IMR-90 (cell line): ENCODE results near the gene NPAS2. TPM values are rescaled to one million over a fixed set of nuclear protein-coding genes. Genes with fewer than 3 reads are reported as not detected.

ENCODE experiments used
- ATAC-seq: fragments of 200-7000 bp; cut with Tn5 transposase; 2 replicates; pipeline ENCODE4 v1.9.1; 2020; ENCODE audit warnings: low read depth, mild to moderate bottlenecking, moderate library complexity
- BruUV-seq: library from RNA; stranded (reverse); fragments of 400-500 nt; replicated peaks from 2 replicates; lab custom pipeline; 2021; lab: Mats Ljungman, UMichigan
- CTCF ChIA-PET: fragments of 300-600 bp; formaldehyde crosslinking; extraction: SDS; loops from one replicate; lab custom pipeline; 2021; ENCODE audit warnings: antibody characterized with exemption; lab: Yijun Ruan, JAX
- POLR2A ChIA-PET: fragments of 300-600 bp; sonication (Branson Sonifier 250); formaldehyde crosslinking; loops from one replicate; lab custom pipeline; 2022; ENCODE audit warnings: antibody characterized with exemption; ENCODE audit not compliant: unreplicated experiment; lab: Charles Lee
- DNase-seq: peaks from one replicate; pipeline ENCODE4 v3.0.0; 2013
- H2AFZ ChIP-seq: replicated peaks from 2 replicates; pipeline ENCODE3; 2013; ENCODE audit warnings: low read length, mild to moderate bottlenecking; ENCODE audit not compliant: poor library complexity
- H2AK5ac ChIP-seq: 2 replicates; pipeline ENCODE4 v1.6.1; 2013; ENCODE audit warnings: low read depth, low read length, inconsistent platforms
- H2AK9ac ChIP-seq: replicated peaks from 2 replicates; pipeline ENCODE3; 2013; ENCODE audit warnings: mild to moderate bottlenecking, low read depth, low read length, moderate library complexity; ENCODE audit not compliant: poor library complexity
- H2BK120ac ChIP-seq: 2 replicates; pipeline ENCODE4 v1.6.1; 2013; ENCODE audit warnings: low read depth, low read length, inconsistent platforms
- H2BK15ac ChIP-seq: 3 replicates; pipeline ENCODE4 v1.6.1; 2013; ENCODE audit warnings: low read depth, low read length, inconsistent platforms
- H2BK20ac ChIP-seq: 2 replicates; pipeline ENCODE4 v1.6.1; 2013; ENCODE audit warnings: low read depth, mild to moderate bottlenecking, inconsistent platforms, low read length, moderate library complexity
- H2BK5ac ChIP-seq: 2 replicates; pipeline ENCODE4 v1.6.1; 2013; ENCODE audit warnings: mild to moderate bottlenecking, low read depth, low read length, inconsistent platforms; ENCODE audit not compliant: poor library complexity, severe bottlenecking
- H3K14ac ChIP-seq: replicated peaks from 2 replicates; pipeline ENCODE4 v1.6.1; 2013; ENCODE audit warnings: low read depth, low read length, inconsistent platforms
- H3K18ac ChIP-seq: 2 replicates; pipeline ENCODE4 v1.6.1; 2013; ENCODE audit warnings: low read depth, low read length, control low read depth
- H3K23ac ChIP-seq: 2 replicates; pipeline ENCODE4 v1.6.1; 2013; ENCODE audit warnings: low read depth, low read length, inconsistent platforms
- H3K27ac ChIP-seq: 2 replicates; pipeline ENCODE4 v1.5.1; 2013; ENCODE audit warnings: mild to moderate bottlenecking, control low read depth, low read length; ENCODE audit not compliant: insufficient read depth
- H3K27me3 ChIP-seq: 2 replicates; pipeline ENCODE4 v1.6.1; 2013; ENCODE audit warnings: low read length; ENCODE audit not compliant: control insufficient read depth, insufficient read depth
- H3K36me3 ChIP-seq: 2 replicates; pipeline ENCODE4 v1.6.1; 2013; ENCODE audit warnings: low read length, mixed read lengths; ENCODE audit not compliant: control insufficient read depth, insufficient read depth
- H3K4ac ChIP-seq: 2 replicates; pipeline ENCODE4 v1.6.1; 2013; ENCODE audit warnings: low read depth, low read length, inconsistent platforms
- H3K4me1 ChIP-seq: 2 replicates; pipeline ENCODE4 v1.6.1; 2013; ENCODE audit warnings: low read length, mixed read lengths; ENCODE audit not compliant: control insufficient read depth, insufficient read depth
- H3K4me2 ChIP-seq: 2 replicates; pipeline ENCODE4 v1.6.1; 2013; ENCODE audit warnings: low read depth, mild to moderate bottlenecking, control low read depth, low read length, moderate library complexity
- H3K4me3 ChIP-seq: 2 replicates; pipeline ENCODE4 v1.5.1; 2013; ENCODE audit warnings: low read depth, mild to moderate bottlenecking, control low read depth, low read length, moderate library complexity; ENCODE audit not compliant: insufficient read depth
- H3K56ac ChIP-seq: 2 replicates; pipeline ENCODE4 v1.6.1; 2013; ENCODE audit warnings: low read length, inconsistent platforms; ENCODE audit not compliant: insufficient read depth; ENCODE audit errors: extremely low read depth
- H3K79me1 ChIP-seq, 2 experiments: 2 replicates each; pipeline ENCODE4 v1.6.1; 2013; ENCODE audit warnings: low read length in 2 of 2, inconsistent platforms in 1 of 2, low read depth in 1 of 2
- H3K9ac ChIP-seq: 2 replicates; pipeline ENCODE4 v1.6.1; 2013; ENCODE audit warnings: low read depth, low read length, control low read depth
- H3K9me1 ChIP-seq: 2 replicates; pipeline ENCODE4 v1.6.1; 2013; ENCODE audit warnings: low read length, inconsistent platforms; ENCODE audit not compliant: insufficient read depth
- H3K9me3 ChIP-seq: 2 replicates; pipeline ENCODE4 v1.6.1; 2013; ENCODE audit warnings: low read length; ENCODE audit not compliant: control insufficient read depth, insufficient read depth
- H4K20me1 ChIP-seq: 2 replicates; pipeline ENCODE4 v1.6.1; 2013; ENCODE audit warnings: low read length, inconsistent platforms; ENCODE audit not compliant: insufficient read depth
- H4K5ac ChIP-seq: 2 replicates; pipeline ENCODE4 v1.6.1; 2013; ENCODE audit warnings: mild to moderate bottlenecking, low read depth, low read length, control low read depth
- H4K8ac ChIP-seq, 2 experiments: 2 replicates each; pipeline ENCODE4 v1.6.1; 2013; ENCODE audit warnings: low read depth in 2 of 2, low read length in 2 of 2, control low read depth in 1 of 2, inconsistent platforms in 1 of 2
- H4K91ac ChIP-seq: 2 replicates; pipeline ENCODE4 v1.6.1; 2013; ENCODE audit warnings: low read depth, low read length, inconsistent platforms; ENCODE audit not compliant: insufficient read depth
- BHLHE40 ChIP-seq: fragments of 150-350 bp; IDR thresholded peaks from 2 replicates; pipeline ENCODE4 v1.6.1; 2016; ENCODE audit warnings: mild to moderate bottlenecking, low read depth, low read length
- CEBPB ChIP-seq: IDR thresholded peaks from 2 replicates; pipeline ENCODE4 v1.6.1; 2012; ENCODE audit warnings: low read depth, low read length, improper control_type of control experiment
- CHD1 ChIP-seq: IDR thresholded peaks from 2 replicates; pipeline ENCODE4 v1.6.1; 2012; ENCODE audit warnings: low read depth, low read length, improper control_type of control experiment
- CTCF ChIP-seq: conservative IDR thresholded peaks from 2 replicates; pipeline ENCODE4 v1.5.1; 2012; ENCODE audit warnings: mild to moderate bottlenecking, low read depth, low read length, improper control_type of control experiment
- ELK1 ChIP-seq: fragments of 150-350 bp; IDR thresholded peaks from 2 replicates; pipeline ENCODE4 v1.6.1; 2016; ENCODE audit warnings: low read depth, mild to moderate bottlenecking, low read length, moderate library complexity, borderline replicate concordance
- FOS ChIP-seq: fragments of 150-350 bp; IDR thresholded peaks from 2 replicates; pipeline ENCODE4 v1.6.1; 2016; ENCODE audit warnings: low read depth, low read length
- MAFK ChIP-seq: IDR thresholded peaks from 2 replicates; pipeline ENCODE4 v1.6.1; 2012; ENCODE audit warnings: low read depth, low read length, improper control_type of control experiment
- MAZ ChIP-seq: IDR thresholded peaks from 2 replicates; pipeline ENCODE4 v1.6.1; 2012; ENCODE audit warnings: low read depth, mild to moderate bottlenecking, low read length, improper control_type of control experiment, moderate library complexity, borderline replicate concordance
- MXI1 ChIP-seq: IDR thresholded peaks from 2 replicates; pipeline ENCODE4 v1.6.1; 2012; ENCODE audit warnings: low read depth, mild to moderate bottlenecking, low read length, moderate library complexity, borderline replicate concordance
- NFE2L2 ChIP-seq: fragments of 150-350 bp; IDR thresholded peaks from 2 replicates; pipeline ENCODE4 v1.6.1; 2016; ENCODE audit warnings: low read depth, mild to moderate bottlenecking, low read length
- POLR2A ChIP-seq: IDR thresholded peaks from 2 replicates; pipeline ENCODE4 v1.6.1; 2012; ENCODE audit warnings: mild to moderate bottlenecking, low read depth, low read length
- RAD21 ChIP-seq: IDR thresholded peaks from 2 replicates; pipeline ENCODE4 v1.6.1; 2012; ENCODE audit warnings: low read length, improper control_type of control experiment
- RCOR1 ChIP-seq: IDR thresholded peaks from 2 replicates; pipeline ENCODE4 v1.6.1; 2012; ENCODE audit warnings: mild to moderate bottlenecking, low read length, improper control_type of control experiment; ENCODE audit not compliant: insufficient replicate concordance
- RFX5 ChIP-seq: IDR thresholded peaks from 2 replicates; pipeline ENCODE4 v1.8.0; 2012; ENCODE audit warnings: low read depth, mild to moderate bottlenecking, low read length, moderate library complexity
- SMC3 ChIP-seq: fragments of 150-350 bp; IDR thresholded peaks from 2 replicates; pipeline ENCODE4 v1.6.1; 2016; ENCODE audit warnings: low read depth, mild to moderate bottlenecking, antibody characterized with exemption, low read length, moderate library complexity
- USF2 ChIP-seq: fragments of 150-350 bp; IDR thresholded peaks from 2 replicates; pipeline ENCODE4 v1.6.1; 2017; ENCODE audit warnings: mild to moderate bottlenecking, antibody characterized with exemption, low read length, low read depth
- WGBS, 2 experiments: methylation state at CpG; one replicate each; pipeline versions ENCODE4 v1.1.5 to v1.1.7; 2013; ENCODE audit warnings: missing lambda C conversion rate in 2 of 2; ENCODE audit not compliant: insufficient read length in 1 of 2; ENCODE audit errors: extremely low coverage in 2 of 2; 5-methylcytosine and 5-hydroxymethylcytosine counted together
- dilution Hi-C: fragments of 300-500 bp; cut with HindIII; formaldehyde crosslinking; loops from one replicate; pipeline ENCODE4 v1.14.3; 2018; ENCODE audit warnings: low sequenced_read_pairs; ENCODE audit not compliant: unreplicated experiment
- in situ Hi-C: fragments of 300-500 bp; cut with MboI; formaldehyde crosslinking; loops from 3 replicates; pipeline ENCODE4 v1.14.3; 2019; ENCODE audit warnings: low sequenced_read_pairs, inconsistent platforms, mixed read lengths
- intact Hi-C: fragments of 100-400 bp; cut with micrococcal nuclease; formaldehyde crosslinking; loops from 2 replicates; pipeline ENCODE4 v1.10.0; 2022
- polyA plus RNA-seq, 3 experiments: library from polyadenylated mRNA; depleted of rRNA; stranded (reverse); fragments of >200 nt; gene quantifications; 2 replicates each; pipeline ENCODE4 v1.2.3, GENCODE V29; 2012; ENCODE audit warnings: low replicate concordance in 1 of 3
- total RNA-seq: library from RNA; depleted of rRNA; stranded (reverse); fragments of >200 nt; gene quantifications from 2 replicates; pipeline ENCODE4 v1.2.3, GENCODE V29; 2012

NPAS2 gene
- total and polyA plus RNA-seq, 2 of the 4 experiments (the other 2 are of a cell fraction) = 5.2 to 14.8 TPM

GRCh38 chr2:100812573-100812972 is 7.4 kb upstream of the NPAS2 start:
- POLR2A ChIA-PET = no interaction called here
- WGBS, 2 experiments = no CpG with 5 or more reads among the region's 4 CpGs
- no peak overlapping the region for H3K4me3 ChIP-seq
- no peak overlapping the region for H2AFZ ChIP-seq
- H3K23ac ChIP-seq = no peak overlapping the region
- peak overlapping the region; percentile 24; the same call in 1 of the 2 replicates for H2AK5ac ChIP-seq
- no peak overlapping the region; the same call in 1 of the 2 replicates for H3K14ac ChIP-seq
- no peak overlapping the region for H2BK15ac ChIP-seq
- H3K9me1 ChIP-seq = peaks cover 6% of the 10 kb centered on the region; the same call in 1 of the 2 replicates
- in situ Hi-C loops (loop anchor here (5.0 to 25.0 kb wide), 2 partner anchors 80 to 200 kb away; no protein-coding TSS in a partner anchor), dilution Hi-C loops (no loop called here), intact Hi-C loops (no loop called here)
- H3K27ac ChIP-seq = no peak overlapping the region
- no peak overlapping the region for H4K5ac ChIP-seq
- H3K9ac ChIP-seq = no peak overlapping the region
- no peak overlapping the region for H2AK9ac ChIP-seq
- no peaks in the 10 kb centered on the region; the same call in 1 of the 2 replicates for H3K4me1 ChIP-seq
- no peak overlapping the region for H2BK20ac ChIP-seq
- H3K56ac ChIP-seq = no peak overlapping the region
- H3K9me3 ChIP-seq = no peaks in the 10 kb centered on the region
- H3K79me1 ChIP-seq = no peaks in the 10 kb centered on the region
- H3K4me2 ChIP-seq = no peak overlapping the region
- no peaks in the 10 kb centered on the region for H4K20me1 ChIP-seq
- H3K27me3 ChIP-seq = no peaks in the 10 kb centered on the region; the same call in 1 of the 2 replicates
- no peak for TF ChIP-seq NFE2L2
- no peak for TF ChIP-seq RCOR1
- TF ChIP-seq CEBPB = no peak
- TF ChIP-seq MXI1 = no peak
- TF ChIP-seq FOS = no peak
- TF ChIP-seq CTCF = no peak
- no peak for TF ChIP-seq SMC3
- TF ChIP-seq POLR2A = no peak
- TF ChIP-seq MAFK = no peak
- TF ChIP-seq MAZ = no peak
- no peak for TF ChIP-seq RAD21
- no peak for TF ChIP-seq BHLHE40
- no peak for TF ChIP-seq CHD1
- no peak for TF ChIP-seq USF2
- TF ChIP-seq ELK1 = no peak
- no peak for TF ChIP-seq RFX5
- no peak overlapping the region for H4K91ac ChIP-seq
- peak overlapping the region; percentile 19; the same call in 1 of the 2 replicates for H2BK120ac ChIP-seq
- no peak overlapping the region for H3K18ac ChIP-seq
- CTCF ChIA-PET = no interaction called here
- no peak overlapping the region for H4K8ac ChIP-seq
- no peak for ATAC-seq
- BruUV-seq = no TSS peak
- H3K36me3 ChIP-seq = no peaks in the 10 kb centered on the region
- no peak for DNase-seq
- 0 out of 2 replicates have a peak overlapping the region, but pooled peaks have one; percentile 12 for H3K4ac ChIP-seq
- H2BK5ac ChIP-seq = no peak overlapping the region
